NCI-H2227 (cell line): ENCODE results near the gene MSMO1.

Source experiments
- DNase-seq: peaks from one replicate; lab custom pipeline; 2025; ENCODE audit not compliant: unreplicated experiment; lab: John Stamatoyannopoulos, UW

Gene MSMO1

DNA sequence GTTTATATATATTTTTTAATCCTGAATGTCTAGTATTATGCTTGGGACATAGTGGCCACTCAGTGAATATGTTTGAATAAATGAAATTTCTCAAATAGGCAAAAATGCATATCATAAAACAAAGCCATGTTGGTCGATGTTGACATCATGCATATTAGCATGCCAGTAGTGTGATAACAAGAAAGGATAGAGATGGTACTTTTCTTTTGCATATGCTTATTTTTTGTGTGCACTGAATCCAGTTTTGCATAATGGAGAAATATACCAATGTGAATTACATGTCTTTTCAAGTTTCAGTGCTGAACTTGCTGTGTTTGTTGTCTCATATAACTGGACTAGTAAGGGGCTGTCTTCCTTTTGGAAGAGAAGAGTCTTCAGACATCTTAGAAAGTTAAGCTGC lies 58.9 kb downstream of the MSMO1 start:
- no peak for DNase-seq

DNA sequence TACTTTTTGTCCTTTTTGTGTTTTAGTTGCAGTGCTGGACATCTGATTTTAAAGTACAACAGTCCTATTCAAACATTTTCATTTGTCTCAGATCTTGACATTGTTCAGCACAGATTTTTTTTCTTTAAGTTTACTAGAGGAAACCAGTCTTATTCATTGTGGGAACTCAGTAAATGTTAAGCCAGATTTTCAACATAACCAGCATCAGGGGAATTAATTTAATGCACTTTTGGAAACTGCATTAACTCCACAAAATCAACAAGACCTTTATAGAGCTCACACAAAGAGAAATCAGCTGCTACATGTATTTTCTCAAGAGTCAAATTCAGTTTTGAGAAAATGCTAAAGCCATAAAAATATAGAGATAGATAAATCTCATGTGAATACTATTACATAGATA lies 61.3 kb downstream of the MSMO1 start:
- no peak for DNase-seq
